Measurements from ENCODE around the gene ADCY3.
A peak's percentile ranks its signal among the peaks of the same experiment; 100 is the strongest.

GRCh38 chr2:24929230-24929629, 9.2 kb upstream of the ADCY3 start:
- TF ChIP-seq, protein P1, sequence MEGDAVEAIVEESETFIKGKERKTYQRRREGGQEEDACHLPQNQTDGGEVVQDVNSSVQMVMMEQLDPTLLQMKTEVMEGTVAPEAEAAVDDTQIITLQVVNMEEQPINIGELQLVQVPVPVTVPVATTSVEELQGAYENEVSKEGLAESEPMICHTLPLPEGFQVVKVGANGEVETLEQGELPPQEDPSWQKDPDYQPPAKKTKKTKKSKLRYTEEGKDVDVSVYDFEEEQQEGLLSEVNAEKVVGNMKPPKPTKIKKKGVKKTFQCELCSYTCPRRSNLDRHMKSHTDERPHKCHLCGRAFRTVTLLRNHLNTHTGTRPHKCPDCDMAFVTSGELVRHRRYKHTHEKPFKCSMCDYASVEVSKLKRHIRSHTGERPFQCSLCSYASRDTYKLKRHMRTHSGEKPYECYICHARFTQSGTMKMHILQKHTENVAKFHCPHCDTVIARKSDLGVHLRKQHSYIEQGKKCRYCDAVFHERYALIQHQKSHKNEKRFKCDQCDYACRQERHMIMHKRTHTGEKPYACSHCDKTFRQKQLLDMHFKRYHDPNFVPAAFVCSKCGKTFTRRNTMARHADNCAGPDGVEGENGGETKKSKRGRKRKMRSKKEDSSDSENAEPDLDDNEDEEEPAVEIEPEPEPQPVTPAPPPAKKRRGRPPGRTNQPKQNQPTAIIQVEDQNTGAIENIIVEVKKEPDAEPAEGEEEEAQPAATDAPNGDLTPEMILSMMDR (optimal IDR thresholded peaks at IDR 0.05 in 1 of 3, IDR thresholded peaks at IDR 0.05 in 1 of 3, conservative IDR thresholded peaks at IDR 0.05 in 1 of 3; ENCODE audit: extremely low read depth in 1 of 3, insufficient read depth in 2 of 3, low read length in 3 of 3), result peak in 1 of 3 experiments; percentile 11
- TF ChIP-seq EZH2 (IDR thresholded peaks at IDR 0.05; ENCODE audit: low read length), result no peak

Data from keratinocyte (primary cell).